ENCODE results near the gene C9orf72.
"Not testable (repeated sequence)": the region's sequence is repeated elsewhere in the genome, so short reads cannot be mapped to it uniquely, and the experiment has no call there.

GRCh38 chr9:27500902-27501301 is 72.4 kb downstream of the C9orf72 start:
- TF ChIP-seq CTCF (conservative IDR thresholded peaks at IDR 0.05; ENCODE audit: low read depth, low read length); EZH2 (IDR thresholded peaks at IDR 0.05; ENCODE audit: borderline replicate concordance, low read depth, low read length, poor library complexity, severe bottlenecking): not testable (repeated sequence)

Measured in A673 (cell line).